HepG2 (cell line): ENCODE measurements around the gene TTC8. TPM values are rescaled to one million over a fixed set of nuclear protein-coding genes. Genes with fewer than 3 reads are reported as not detected.
"Not testable (repeated sequence)": the region's sequence is repeated elsewhere in the genome, so short reads cannot be mapped to it uniquely, and the experiment has no call there.

Source experiments
- ATAC-seq: fragments of 200-7000 bp; cut with Tn5 transposase; 3 replicates; pipeline ENCODE4 v1.9.1; 2020; ENCODE audit warnings: mild to moderate bottlenecking, moderate library complexity
- BruUV-seq: library from RNA; stranded (reverse); fragments of 400-500 nt; replicated peaks from 2 replicates; lab custom pipeline; 2021; lab: Mats Ljungman, UMichigan
- CTCF ChIA-PET: fragments of 300-600 bp; formaldehyde crosslinking; extraction: SDS; loops from one replicate; lab custom pipeline; 2021; ENCODE audit warnings: low total read pairs, inconsistent platforms, low intra/inter-chr PET ratio; lab: Yijun Ruan, JAX
- POLR2A ChIA-PET: fragments of 350-600 bp; sonication (Branson Sonifier 250); formaldehyde crosslinking; loops from one replicate; lab custom pipeline; 2020; ENCODE audit warnings: antibody characterized with exemption, inconsistent platforms; lab: Yijun Ruan, JAX
- DNase-seq: peaks from one replicate; pipeline ENCODE4 v3.0.0-alpha.2; 2015; ENCODE audit warnings: low spot score
- FAIRE-seq: peaks from 3 replicates; lab custom pipeline; 2011; peaks lifted over from hg19 to GRCh38; lab: Jason Lieb, UNC
- H2AFZ ChIP-seq: one replicate; pipeline ENCODE4 v1.6.1; 2011; ENCODE audit warnings: low read length, inconsistent platforms
- H3K27ac ChIP-seq: fragments of 300-600 bp; 3 replicates; pipeline ENCODE4 v1.8.0; 2011; ENCODE audit warnings: mixed run types, mild to moderate bottlenecking, mixed read lengths, low read length, inconsistent platforms; ENCODE audit not compliant: insufficient read depth; ENCODE audit errors: extremely low read length
- H3K27me3 ChIP-seq, 2 experiments: fragments of 200-600 bp in 1 of 2; 2 replicates in 1 of 2; 3 replicates in 1 of 2; pipeline versions ENCODE4 v1.6.0 to v1.8.0; 2011; ENCODE audit warnings: low read length in 2 of 2, mild to moderate bottlenecking in 2 of 2, moderate library complexity in 2 of 2, inconsistent platforms in 1 of 2; ENCODE audit not compliant: insufficient read depth in 2 of 2, control insufficient read depth in 1 of 2
- H3K36me3 ChIP-seq, 2 experiments: fragments of 200-600 bp in 1 of 2; replicated peaks in 1 of 2; 2 replicates in 1 of 2; 3 replicates in 1 of 2; pipeline versions ENCODE4 v1.5.1 to v1.8.0; 2011; ENCODE audit warnings: low read length in 2 of 2, inconsistent platforms in 1 of 2; ENCODE audit not compliant: insufficient read depth in 2 of 2, control insufficient read depth in 1 of 2
- H3K4me1 ChIP-seq: 2 replicates; pipeline ENCODE4 v1.5.1; 2012; ENCODE audit warnings: low read length, inconsistent platforms; ENCODE audit not compliant: insufficient read depth
- H3K4me2 ChIP-seq: 2 replicates; pipeline ENCODE4 v1.6.0; 2011; ENCODE audit warnings: low read depth, low read length, inconsistent platforms
- H3K4me3 ChIP-seq, 3 experiments: fragments of 200-600 bp in 1 of 3; sonication (generic), shearing (Covaris generic) in 1 of 3; replicated peaks in 1 of 3; 2 replicates each; pipeline ENCODE4 v1.5.1; 2011 to 2016; ENCODE audit warnings: low read length in 3 of 3, inconsistent platforms in 2 of 3, low read depth in 2 of 3, mild to moderate bottlenecking in 2 of 3, control low read depth in 1 of 3, mixed read lengths in 1 of 3; ENCODE audit not compliant: insufficient read depth in 1 of 3
- H3K79me2 ChIP-seq: one replicate; pipeline ENCODE4 v1.6.1; 2011; ENCODE audit warnings: low read length, inconsistent platforms; ENCODE audit not compliant: insufficient read depth
- H3K9ac ChIP-seq: 2 replicates; pipeline ENCODE4 v1.6.0; 2011; ENCODE audit warnings: mild to moderate bottlenecking, low read depth, low read length, inconsistent platforms; ENCODE audit not compliant: insufficient read depth
- H3K9me3 ChIP-seq: 2 replicates; pipeline ENCODE4 v1.5.1; 2012; ENCODE audit warnings: mild to moderate bottlenecking, low read length
- H4K20me1 ChIP-seq: 2 replicates; pipeline ENCODE4 v1.6.0; 2011; ENCODE audit warnings: inconsistent platforms, mild to moderate bottlenecking, low read length, moderate library complexity; ENCODE audit not compliant: insufficient read depth
- BHLHE40 ChIP-seq: IDR thresholded peaks from 2 replicates; pipeline ENCODE4 v1.6.1; 2011; ENCODE audit warnings: low read length, improper control_type of control experiment
- KAT8 ChIP-seq: IDR thresholded peaks from 2 replicates; pipeline ENCODE4 v1.6.1; 2016; ENCODE audit warnings: missing genetic modification reagents, missing compliant biosample characterization
- NCOA2 ChIP-seq: sonication (generic); formaldehyde crosslinking; IDR thresholded peaks from 2 replicates; pipeline ENCODE4 v1.8.0; 2022; ENCODE audit warnings: inconsistent platforms
- NR2F6 ChIP-seq, 2 experiments: IDR thresholded peaks; 2 replicates each; pipeline ENCODE4 v1.6.1; 2016; ENCODE audit warnings: antibody characterized with exemption in 1 of 2, mild to moderate bottlenecking in 1 of 2
- POLR2AphosphoS2 ChIP-seq: IDR thresholded peaks from 2 replicates; pipeline ENCODE4 v1.6.1; 2011; ENCODE audit warnings: low read depth, low read length, improper control_type of control experiment
- TMF1 ChIP-seq: sonication (generic); formaldehyde crosslinking; IDR thresholded peaks from 2 replicates; pipeline ENCODE4 v1.8.1; 2022; ENCODE audit warnings: low read depth, missing genetic modification reagents
- ZBTB14 ChIP-seq: sonication (generic); formaldehyde crosslinking; IDR thresholded peaks from 2 replicates; pipeline ENCODE4 v1.4.0; 2020; ENCODE audit warnings: missing genetic modification reagents
- ZBTB2 ChIP-seq: sonication (generic); formaldehyde crosslinking; IDR thresholded peaks from 2 replicates; pipeline ENCODE4 v1.8.0; 2022; ENCODE audit warnings: low read depth, missing genetic modification reagents
- ZNF317 ChIP-seq: sonication (generic); formaldehyde crosslinking; IDR thresholded peaks from 2 replicates; pipeline ENCODE4 v1.5.0; 2020; ENCODE audit warnings: mild to moderate bottlenecking, missing genetic modification reagents
- ZNF737 ChIP-seq: sonication (generic); formaldehyde crosslinking; IDR thresholded peaks from 2 replicates; pipeline ENCODE4 v1.5.0; 2020; ENCODE audit warnings: missing genetic modification reagents, mild to moderate bottlenecking, borderline replicate concordance
- WGBS: methylation state at CpG from one replicate; pipeline ENCODE4 v1.1.6; 2017; ENCODE audit warnings: low lambda C conversion rate; 5-methylcytosine and 5-hydroxymethylcytosine counted together
- in situ Hi-C: cut with HindIII; loops from 2 replicates; pipeline ENCODE4 v1.10.0; 2017; ENCODE audit warnings: low pct_unique_long_range_greater_than_20kb; ENCODE audit not compliant: extremely low pct_ligation_motif_present
- intact Hi-C: fragments of 100-400 bp; cut with micrococcal nuclease; formaldehyde crosslinking; loops from one replicate; pipeline ENCODE4 v1.10.0; 2022; ENCODE audit not compliant: unreplicated experiment
- polyA plus RNA-seq, 8 experiments: library from polyadenylated mRNA; depleted of rRNA in 3 of 8; stranded (reverse) in 7 of 8; unstranded in 1 of 8; fragments of >200 nt; fragmentation: Illumina TruSeq in 4 of 8; extraction: Trizol in 4 of 8; gene quantifications; 2 replicates each; pipeline versions ENCODE4 v1.2.1 to v1.2.3, GENCODE V29; 2011 to 2016; ENCODE audit warnings: low read depth in 4 of 8, missing spikeins in 1 of 8, mixed read lengths in 1 of 8; ENCODE audit not compliant: insufficient read depth in 1 of 8
- total RNA-seq, 5 experiments: library from RNA; depleted of rRNA; stranded (reverse); fragments of >200 nt; fragmentation: Illumina TruSeq; extraction: Trizol; gene quantifications; 2 replicates each; pipeline ENCODE4 v1.2.3, GENCODE V29; 2016; ENCODE audit warnings: low read depth in 1 of 5
- TF ChIP-seq, protein P1 (sequence below): sonication (generic); formaldehyde crosslinking; IDR thresholded peaks from 2 replicates; pipeline ENCODE4 v1.4.0; 2020; ENCODE audit warnings: low read depth, missing genetic modification reagents

TTC8 gene
- total and polyA plus RNA-seq, 2 of the 13 experiments (the other 11 are each of a cell fraction or from before 2014, with no cell fraction given), result 13.8 to 15.2 TPM

- no peak for TF ChIP-seq ZNF317 (CRISPR knock-in tag)
- no peak for TF ChIP-seq BHLHE40
- TF ChIP-seq NCOA2 (CRISPR knock-in tag), result no peak
- TF ChIP-seq ZBTB14 (CRISPR knock-in tag), result no peak
- no peak for TF ChIP-seq TMF1 (CRISPR knock-in tag)
- TF ChIP-seq NR2F6 (IDR thresholded peaks at IDR 0.05), result no peak
- TF ChIP-seq NR2F6 (CRISPR knock-in tag; IDR thresholded peaks at IDR 0.05), result no peak
Observed at GRCh38 chr14:88818018-88818417, 6.4 kb upstream of the TTC8 start (continued).

GRCh38 chr14:88819674-88820073 lies 4.8 kb upstream of the TTC8 start:
- H3K4me2 ChIP-seq, POLR2A ChIA-PET, DNase-seq, in situ Hi-C loops, H3K4me1 ChIP-seq, H3K79me2 ChIP-seq, H3K36me3 ChIP-seq, H2AFZ ChIP-seq, H3K4me3 ChIP-seq, H3K27ac ChIP-seq, ATAC-seq, H3K9me3 ChIP-seq, FAIRE-seq, H4K20me1 ChIP-seq, BruUV-seq, H3K27me3 ChIP-seq, CTCF ChIA-PET, H3K9ac ChIP-seq: not testable (repeated sequence)
- intact Hi-C loops, result loop anchor here (10.0 kb wide), 1 partner anchor 1945 kb away; no protein-coding TSS in a partner anchor
- 4% methylated on average over 3 of the region's 3 CpGs for WGBS

DNA sequence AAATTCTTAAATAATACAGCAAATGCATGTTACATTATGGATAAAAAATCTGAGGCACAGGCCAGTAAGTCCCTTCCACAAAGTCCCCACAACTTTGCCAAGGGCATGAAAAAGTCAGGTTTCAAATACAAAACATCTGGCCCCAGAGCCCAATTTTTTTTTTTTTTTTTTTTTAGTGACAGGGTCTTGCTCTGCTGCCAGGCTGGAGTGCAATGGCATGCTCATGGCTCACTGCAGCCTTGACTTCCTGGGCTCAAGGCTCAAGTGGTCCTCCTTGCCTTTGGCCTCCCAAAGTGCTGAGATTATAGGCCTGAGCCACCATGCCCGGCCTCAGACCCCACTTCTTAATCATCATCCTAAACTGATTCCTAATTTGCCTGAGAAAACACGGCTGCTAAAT lies 3.1 kb upstream of the TTC8 start:
- POLR2A ChIA-PET, result no interaction called here
- FAIRE-seq, result no peak
- Histone ChIP-seq H4K20me1 (no peaks in the 10 kb centered on the region), H3K36me3 (no peaks in the 10 kb centered on the region), H3K79me2 (peaks cover 8% of the 10 kb centered on the region), H3K4me1 (peaks cover 14% of the 10 kb centered on the region), H2AFZ (no peak overlapping the region), H3K9me3 (no peaks in the 10 kb centered on the region), H3K27me3 (peaks cover 0 to 6% of the 10 kb centered on the region in 2 experiments; a peak in 2 of 5 replicates), H3K4me2 (0 out of 2 replicates have a peak overlapping the region, but pooled peaks have one; percentile 8), H3K4me3 (no peak overlapping the region), H3K9ac (no peak overlapping the region), H3K27ac (no peak overlapping the region)
- no peak for DNase-seq
- intact Hi-C loops, result loop anchor here (10.0 kb wide), 1 partner anchor 1947 kb away; no protein-coding TSS in a partner anchor
- in situ Hi-C loops, result no loop called here
- TF ChIP-seq ZBTB2 (CRISPR knock-in tag), result no peak
- no peak for TF ChIP-seq POLR2AphosphoS2
- TF ChIP-seq, protein P1, sequence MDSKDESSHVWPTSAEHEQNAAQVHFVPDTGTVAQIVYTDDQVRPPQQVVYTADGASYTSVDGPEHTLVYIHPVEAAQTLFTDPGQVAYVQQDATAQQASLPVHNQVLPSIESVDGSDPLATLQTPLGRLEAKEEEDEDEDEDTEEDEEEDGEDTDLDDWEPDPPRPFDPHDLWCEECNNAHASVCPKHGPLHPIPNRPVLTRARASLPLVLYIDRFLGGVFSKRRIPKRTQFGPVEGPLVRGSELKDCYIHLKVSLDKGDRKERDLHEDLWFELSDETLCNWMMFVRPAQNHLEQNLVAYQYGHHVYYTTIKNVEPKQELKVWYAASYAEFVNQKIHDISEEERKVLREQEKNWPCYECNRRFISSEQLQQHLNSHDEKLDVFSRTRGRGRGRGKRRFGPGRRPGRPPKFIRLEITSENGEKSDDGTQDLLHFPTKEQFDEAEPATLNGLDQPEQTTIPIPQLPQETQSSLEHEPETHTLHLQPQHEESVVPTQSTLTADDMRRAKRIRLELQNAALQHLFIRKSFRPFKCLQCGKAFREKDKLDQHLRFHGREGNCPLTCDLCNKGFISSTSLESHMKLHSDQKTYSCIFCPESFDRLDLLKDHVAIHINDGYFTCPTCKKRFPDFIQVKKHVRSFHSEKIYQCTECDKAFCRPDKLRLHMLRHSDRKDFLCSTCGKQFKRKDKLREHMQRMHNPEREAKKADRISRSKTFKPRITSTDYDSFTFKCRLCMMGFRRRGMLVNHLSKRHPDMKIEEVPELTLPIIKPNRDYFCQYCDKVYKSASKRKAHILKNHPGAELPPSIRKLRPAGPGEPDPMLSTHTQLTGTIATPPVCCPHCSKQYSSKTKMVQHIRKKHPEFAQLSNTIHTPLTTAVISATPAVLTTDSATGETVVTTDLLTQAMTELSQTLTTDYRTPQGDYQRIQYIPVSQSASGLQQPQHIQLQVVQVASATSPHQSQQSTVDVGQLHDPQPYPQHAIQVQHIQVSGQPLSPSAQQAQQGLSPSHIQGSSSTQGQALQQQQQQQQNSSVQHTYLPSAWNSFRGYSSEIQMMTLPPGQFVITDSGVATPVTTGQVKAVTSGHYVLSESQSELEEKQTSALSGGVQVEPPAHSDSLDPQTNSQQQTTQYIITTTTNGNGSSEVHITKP (CRISPR knock-in tag), result no peak
- no peak for TF ChIP-seq KAT8 (CRISPR knock-in tag)
- no peak for TF ChIP-seq ZNF737 (CRISPR knock-in tag)
- 6% methylated on average over 2 of the region's 2 CpGs for WGBS
- CTCF ChIA-PET, result no interaction called here
- no peak for ATAC-seq
- no TSS peak for BruUV-seq
